HepG2 (cell line): ENCODE results near the gene SYNGR2. TPM values are rescaled to one million over a fixed set of nuclear protein-coding genes. Genes with fewer than 3 reads are reported as not detected.

Experiments used
- CENPT ChIP-seq: sonication (generic); formaldehyde crosslinking; IDR thresholded peaks from 2 replicates; pipeline ENCODE4 v1.8.0; 2022; ENCODE audit warnings: low read depth, mild to moderate bottlenecking, moderate library complexity, missing genetic modification reagents
- ETV5 ChIP-seq: IDR thresholded peaks from 2 replicates; pipeline ENCODE4 v1.6.1; 2018; ENCODE audit warnings: missing biosample characterization, missing genetic modification reagents, inconsistent platforms, borderline replicate concordance
- GZF1 ChIP-seq: sonication (generic); formaldehyde crosslinking; IDR thresholded peaks from 2 replicates; pipeline ENCODE4 v1.5.1; 2020; ENCODE audit warnings: mild to moderate bottlenecking, missing genetic modification reagents
- HHEX ChIP-seq: IDR thresholded peaks from 2 replicates; pipeline ENCODE4 v1.6.1; 2016; ENCODE audit warnings: control low read depth
- MLX ChIP-seq: IDR thresholded peaks from 2 replicates; pipeline ENCODE4 v1.6.1; 2016
- SIX1 ChIP-seq: sonication (generic); formaldehyde crosslinking; IDR thresholded peaks from 2 replicates; pipeline ENCODE4 v1.4.0; 2020; ENCODE audit warnings: missing genetic modification reagents, borderline replicate concordance
- XBP1 ChIP-seq: sonication (generic); formaldehyde crosslinking; IDR thresholded peaks from 2 replicates; pipeline ENCODE4 v1.5.0; 2020; ENCODE audit warnings: missing genetic modification reagents
- ZBTB10 ChIP-seq: sonication (generic); formaldehyde crosslinking; IDR thresholded peaks from 2 replicates; pipeline ENCODE4 v1.4.0; 2020; ENCODE audit warnings: missing genetic modification reagents, borderline replicate concordance
- ZBTB37 ChIP-seq: sonication (generic); formaldehyde crosslinking; IDR thresholded peaks from 2 replicates; pipeline ENCODE4 v1.4.0; 2020; ENCODE audit warnings: mild to moderate bottlenecking, missing genetic modification reagents
- ZNF101 ChIP-seq: sonication (generic); formaldehyde crosslinking; IDR thresholded peaks from 2 replicates; pipeline ENCODE4 v1.4.0; 2020; ENCODE audit warnings: mild to moderate bottlenecking, low read depth, missing genetic modification reagents, borderline replicate concordance
- ZNF142 ChIP-seq: sonication (generic); formaldehyde crosslinking; IDR thresholded peaks from 2 replicates; pipeline ENCODE4 v1.4.0; 2020; ENCODE audit warnings: missing genetic modification reagents
- ZNF317 ChIP-seq: sonication (generic); formaldehyde crosslinking; IDR thresholded peaks from 2 replicates; pipeline ENCODE4 v1.5.0; 2020; ENCODE audit warnings: mild to moderate bottlenecking, missing genetic modification reagents
- ZNF441 ChIP-seq: sonication (generic); formaldehyde crosslinking; IDR thresholded peaks from 2 replicates; pipeline ENCODE4 v1.7.0; 2021; ENCODE audit warnings: missing genetic modification reagents, borderline replicate concordance
- ZNF574 ChIP-seq: sonication (generic); formaldehyde crosslinking; IDR thresholded peaks from 2 replicates; pipeline ENCODE4 v1.4.0; 2020; ENCODE audit warnings: missing genetic modification reagents
- ZNF660 ChIP-seq: sonication (generic); formaldehyde crosslinking; IDR thresholded peaks from 2 replicates; pipeline ENCODE4 v1.5.1; 2020; ENCODE audit warnings: mild to moderate bottlenecking, low read depth, missing genetic modification reagents, borderline replicate concordance
- polyA plus RNA-seq, 8 experiments: library from polyadenylated mRNA; depleted of rRNA in 3 of 8; stranded (reverse) in 7 of 8; unstranded in 1 of 8; fragments of >200 nt; fragmentation: Illumina TruSeq in 4 of 8; extraction: Trizol in 4 of 8; gene quantifications; 2 replicates each; pipeline versions ENCODE4 v1.2.1 to v1.2.3, GENCODE V29; 2011 to 2016; ENCODE audit warnings: low read depth in 4 of 8, missing spikeins in 1 of 8, mixed read lengths in 1 of 8; ENCODE audit not compliant: insufficient read depth in 1 of 8
- total RNA-seq, 5 experiments: library from RNA; depleted of rRNA; stranded (reverse); fragments of >200 nt; fragmentation: Illumina TruSeq; extraction: Trizol; gene quantifications; 2 replicates each; pipeline ENCODE4 v1.2.3, GENCODE V29; 2016; ENCODE audit warnings: low read depth in 1 of 5

Gene SYNGR2
- total and polyA plus RNA-seq, 2 of the 13 experiments (the other 11 are each of a cell fraction or from before 2014, with no cell fraction given) = 46.7 to 170 TPM

GRCh38 chr17:78140169-78141051 lies 28.0 kb upstream of the SYNGR2 start (continued):
- no peak for TF ChIP-seq ZNF142
- TF ChIP-seq MLX (CRISPR knock-in tag) = no peak
- no peak for TF ChIP-seq ZNF101 (CRISPR knock-in tag)
- no peak for TF ChIP-seq ZBTB10
- no peak for TF ChIP-seq ZNF441
- no peak for TF ChIP-seq ETV5
- TF ChIP-seq GZF1 = no peak
- no peak for TF ChIP-seq HHEX (CRISPR knock-in tag)
- no peak for TF ChIP-seq ZNF574
- no peak for TF ChIP-seq ZNF660 (CRISPR knock-in tag)
- no peak for TF ChIP-seq ZNF317 (CRISPR knock-in tag)
- no peak for TF ChIP-seq CENPT (CRISPR knock-in tag)
- TF ChIP-seq SIX1 (CRISPR knock-in tag) = no peak
- TF ChIP-seq ZBTB37 (CRISPR knock-in tag) = no peak
- no peak for TF ChIP-seq XBP1 (CRISPR knock-in tag)
